Measurements from ENCODE around the gene ZNF281.
"Not testable (repeated sequence)": the region's sequence is repeated elsewhere in the genome, so short reads cannot be mapped to it uniquely, and the experiment has no call there.

Gene ZNF281

DNA sequence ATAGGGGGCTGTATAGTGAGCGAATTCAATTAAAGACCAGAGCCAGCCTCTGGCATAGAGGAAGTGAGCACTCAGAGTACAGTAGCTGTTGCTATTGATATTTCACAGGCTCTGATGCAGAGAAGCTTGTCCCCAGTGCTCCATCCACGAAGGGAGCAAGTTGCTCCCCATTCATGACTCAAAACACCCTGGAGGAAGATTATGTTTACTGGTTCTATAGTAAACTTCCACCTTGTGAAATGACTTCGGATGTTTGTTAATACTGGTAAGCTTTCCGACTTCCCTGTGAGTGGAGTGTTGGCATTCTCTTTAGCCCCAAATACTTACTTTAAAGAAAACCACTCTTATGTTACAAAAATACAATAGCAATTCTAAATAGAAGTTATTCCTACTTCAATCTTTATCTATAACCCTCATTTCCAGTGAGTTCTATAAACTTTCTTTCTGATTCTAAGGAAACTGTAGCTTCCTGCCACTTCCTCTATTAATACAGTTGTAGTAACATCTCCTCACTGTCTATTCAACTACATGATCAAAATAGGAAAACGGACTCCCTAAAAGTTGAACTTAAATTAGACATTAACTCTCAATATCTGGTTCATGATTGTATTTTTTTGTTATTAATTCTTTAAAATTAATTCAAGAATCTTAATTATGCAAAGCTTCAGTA lies 46.4 kb downstream of the ZNF281 start:
- DNase-seq = no peak

DNA sequence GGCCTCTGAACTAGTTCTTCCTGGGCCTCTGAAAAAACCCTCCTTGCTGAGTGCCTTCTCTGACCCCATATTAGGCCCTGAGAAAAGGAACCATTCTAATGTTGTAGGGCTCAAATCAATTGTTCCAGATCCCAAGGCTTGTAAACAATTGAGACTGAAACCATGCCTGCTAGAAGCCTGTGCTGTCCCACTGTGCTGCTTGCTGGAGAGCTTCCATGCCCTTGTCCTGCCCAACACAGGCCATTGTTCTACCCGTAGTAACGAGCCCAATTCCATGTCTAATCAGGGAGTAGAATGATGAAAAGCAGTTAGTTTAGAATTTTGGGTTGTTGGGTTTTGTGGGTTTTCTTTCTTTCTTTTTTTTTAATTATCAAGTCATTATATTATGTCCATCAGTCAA lies 47.4 kb downstream of the ZNF281 start:
- no peak for DNase-seq

DNA sequence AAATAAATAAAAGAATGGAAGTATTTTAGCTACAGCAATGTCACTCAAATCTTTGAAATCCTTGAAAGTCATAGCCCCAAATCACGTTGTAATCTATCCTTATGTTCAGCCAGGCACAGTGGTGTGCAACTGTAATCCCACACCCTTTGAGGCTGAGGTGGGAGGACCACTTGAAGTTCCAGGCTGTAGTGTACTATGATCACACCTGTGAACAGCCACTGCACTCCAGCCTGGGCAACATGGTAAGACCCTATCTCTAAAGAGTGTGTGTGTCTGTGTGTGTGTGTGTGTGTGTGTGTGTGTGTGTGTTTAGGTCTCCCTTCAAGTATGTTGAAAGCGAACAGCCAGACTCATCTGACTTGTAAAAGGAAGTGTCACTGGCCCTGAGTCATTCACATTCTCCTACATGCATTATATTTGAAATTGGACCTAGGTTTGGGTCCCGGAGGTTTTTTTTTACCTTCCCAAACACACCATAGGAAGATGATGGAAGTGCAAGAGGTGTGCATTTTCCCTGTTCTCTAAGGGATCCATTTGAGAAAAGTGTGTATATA lies 50.1 kb downstream of the ZNF281 start:
- DNase-seq = no peak

DNA sequence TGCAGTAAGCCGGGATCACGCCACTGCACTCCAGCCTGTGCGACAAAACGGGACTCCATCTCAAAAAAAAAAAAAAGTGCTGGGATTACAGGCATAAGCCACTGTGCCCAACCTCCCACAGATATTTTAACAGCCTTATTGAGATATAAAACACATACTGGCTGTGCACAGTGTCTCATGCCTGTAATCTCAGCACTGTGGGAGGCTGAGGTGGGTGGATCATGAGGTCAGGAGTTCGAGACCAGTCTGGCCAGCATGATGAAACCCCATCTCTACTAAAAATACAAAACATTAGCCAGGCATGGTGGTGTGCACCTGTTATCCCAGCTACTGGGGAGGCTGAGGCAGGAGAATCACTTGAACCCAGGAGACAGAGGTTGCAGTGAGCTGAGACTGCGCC lies 51.9 kb downstream of the ZNF281 start:
- not testable (repeated sequence) for DNase-seq

DNA sequence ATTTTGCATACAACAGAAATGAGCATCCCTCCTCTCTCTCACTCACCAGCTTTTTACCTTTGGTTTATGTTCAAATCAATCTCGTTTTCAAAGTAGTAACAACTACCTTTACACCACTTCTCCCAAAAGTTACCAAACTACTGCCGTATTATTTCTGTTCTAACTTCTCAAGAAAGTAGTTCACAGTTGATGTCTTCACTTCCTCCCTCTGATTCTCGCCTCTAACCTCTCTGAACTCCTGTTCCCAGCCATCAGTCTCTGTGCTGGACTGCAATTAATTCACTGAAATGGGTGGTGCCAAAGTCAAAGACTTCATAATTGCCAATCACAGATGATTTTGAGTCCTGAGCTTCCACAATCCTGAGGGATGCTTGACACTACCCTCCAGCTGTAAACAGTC lies 54.0 kb downstream of the ZNF281 start:
- DNase-seq = no peak

All from eye (tissue), 1 donor.